CD4-positive, alpha-beta T cell treated with Interleukin-4 for 4 hours (primary cell): ENCODE results near the gene MAGEB16.

Experiments
- DNase-seq: peaks from one replicate; pipeline ENCODE4 v3.0.0-alpha.2; 2020

MAGEB16 gene

DNA sequence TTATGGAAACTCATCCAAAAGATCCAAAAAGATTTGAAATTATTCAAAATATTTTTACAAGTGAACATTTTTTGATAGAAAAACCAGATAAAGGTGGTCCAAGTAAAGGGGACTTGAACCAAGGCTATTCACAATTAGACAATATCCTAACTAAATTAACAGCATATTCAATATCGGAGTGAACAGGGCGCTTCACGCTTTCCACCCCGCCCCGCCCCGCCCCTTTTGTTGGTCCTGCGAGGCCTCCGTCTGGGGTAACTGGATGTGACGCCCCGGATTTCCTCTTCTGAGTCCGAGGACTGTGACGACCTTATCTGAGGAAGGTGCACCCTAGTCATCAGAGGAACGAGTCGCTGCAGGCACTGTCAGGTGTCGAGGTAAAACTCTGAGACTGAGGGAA is at the start of gene MAGEB16:
Gene MAGEB16, plus strand, starts transcription at position 301 of the 400 bp plus-strand sequence. CDS start 3,855 bp downstream, outside the sequence.
- no peak for DNase-seq

DNA sequence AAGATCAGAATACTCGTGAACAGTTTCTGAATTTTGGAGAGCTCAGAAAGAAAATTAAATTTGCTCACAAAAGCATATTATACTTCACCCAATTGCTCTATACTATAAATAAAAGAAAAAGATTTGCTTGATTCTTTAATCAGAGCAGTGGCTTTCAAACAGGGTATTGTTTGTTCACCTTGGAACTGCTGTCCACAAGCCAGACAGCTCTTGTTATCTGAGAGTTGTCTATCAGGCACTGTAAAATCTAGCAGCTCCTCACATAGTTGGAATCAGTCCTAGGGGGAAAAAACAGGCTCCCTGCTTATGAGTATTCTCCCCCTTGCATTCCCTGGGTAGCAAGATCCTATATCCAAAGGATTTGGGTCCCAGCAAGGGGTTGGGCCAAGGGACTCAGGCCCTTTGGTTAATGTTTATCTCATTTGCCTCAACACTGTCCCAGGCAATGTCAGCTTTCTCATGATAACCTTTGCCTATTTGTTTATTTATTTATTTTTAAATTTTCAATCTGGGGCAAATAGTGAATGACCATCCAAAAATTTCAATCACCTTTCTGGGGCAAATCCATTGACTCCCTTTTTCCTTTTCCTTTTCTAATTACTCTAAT is 24.1 kb upstream of the MAGEB16 start:
- no peak for DNase-seq

DNA sequence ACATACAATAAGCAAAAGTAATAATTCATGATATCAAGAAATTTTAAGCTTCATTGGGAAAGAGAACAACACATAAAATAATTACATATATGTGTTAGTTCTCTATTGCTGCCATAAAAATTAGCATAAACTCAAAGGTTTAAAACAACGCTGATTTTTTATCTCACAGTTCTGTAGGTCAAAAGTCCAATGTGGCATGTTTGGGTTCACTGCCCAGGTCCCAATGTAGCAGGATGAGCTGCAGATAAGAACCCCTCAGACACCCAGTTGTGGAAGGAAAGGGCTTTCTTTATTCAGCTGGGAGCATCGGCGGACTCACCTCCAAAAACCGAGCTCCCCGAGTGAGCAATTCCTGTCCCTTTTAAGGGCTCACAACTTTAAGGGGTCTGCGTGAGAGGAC is 13.1 kb upstream of the MAGEB16 start:
- no peak for DNase-seq

DNA sequence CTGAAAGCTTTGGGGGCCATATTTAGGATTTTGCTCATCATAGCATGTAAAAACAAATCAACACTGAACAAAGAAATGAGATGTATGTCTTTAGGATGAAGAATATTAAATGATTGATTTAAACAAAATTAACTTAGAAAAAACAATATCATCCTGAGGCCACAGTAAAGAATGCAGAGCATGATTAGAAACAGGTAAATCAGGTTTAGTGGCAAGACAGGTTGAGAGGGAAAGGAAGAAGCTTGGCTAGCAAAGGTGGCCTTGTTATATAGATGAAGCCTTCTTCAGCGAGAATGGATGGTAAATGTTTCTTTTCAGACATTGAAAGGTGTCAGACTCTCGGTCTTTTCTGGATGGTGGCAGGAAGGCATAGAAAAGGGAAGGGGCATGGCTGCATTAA is 11.9 kb upstream of the MAGEB16 start:
- DNase-seq = no peak

DNA sequence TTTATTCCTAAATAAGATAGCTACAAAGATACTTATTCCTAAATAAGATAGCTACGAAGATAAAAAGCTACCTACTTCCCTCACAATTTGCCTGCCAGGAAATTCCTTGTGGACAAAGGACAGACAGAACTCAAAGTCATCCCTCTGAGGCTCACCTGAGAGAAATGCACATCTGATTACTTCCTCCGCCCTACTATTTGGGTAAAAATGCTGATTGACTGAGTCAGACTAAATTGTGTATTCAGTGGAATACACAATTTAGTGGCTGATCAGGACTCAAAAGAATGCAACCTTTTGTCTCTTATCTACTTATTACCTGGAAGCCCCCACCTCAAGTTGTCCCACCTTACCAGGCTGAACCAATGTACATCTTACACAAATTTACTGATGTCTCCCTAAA is 10.3 kb upstream of the MAGEB16 start:
- no peak for DNase-seq

DNA sequence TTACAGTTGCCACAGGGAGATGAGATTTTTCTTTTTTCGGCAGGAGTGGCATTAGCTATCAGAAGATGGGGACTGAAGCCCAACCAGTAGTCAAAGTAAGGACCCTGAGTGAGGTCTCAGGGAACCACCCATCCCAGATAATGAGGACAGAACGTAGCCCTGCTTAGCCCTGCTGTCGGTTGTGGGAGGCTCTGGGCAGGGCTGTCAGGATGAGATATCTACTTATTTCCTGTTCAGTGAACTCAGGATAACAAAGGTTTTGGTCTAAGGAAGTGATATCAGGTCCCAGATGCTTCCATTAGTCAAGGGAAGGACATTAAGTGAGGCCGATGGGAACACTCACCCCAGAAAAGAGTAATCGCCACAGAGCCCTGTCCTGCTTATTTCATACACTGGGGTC is 2.3 kb downstream of the MAGEB16 start:
- DNase-seq = no peak

DNA sequence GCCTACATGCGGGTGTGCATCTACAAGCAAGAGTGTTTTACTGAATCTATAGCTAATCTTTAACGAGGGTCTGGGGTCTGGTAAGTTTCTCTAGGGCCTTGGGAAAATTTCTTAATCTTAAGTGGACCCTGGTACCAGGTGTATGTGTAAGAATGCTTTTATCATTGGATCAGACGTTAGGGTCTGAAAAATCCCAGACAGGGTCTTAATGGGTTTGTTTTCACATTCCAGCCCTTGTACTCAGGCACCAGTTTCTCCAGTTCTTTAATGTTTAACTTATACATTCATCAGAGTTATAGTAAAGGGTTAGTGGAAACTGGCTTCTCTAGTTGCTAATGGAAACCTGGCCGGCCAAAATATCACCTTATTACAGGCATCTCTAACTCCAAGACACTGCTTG is 11.6 kb downstream of the MAGEB16 start:
- no peak for DNase-seq

DNA sequence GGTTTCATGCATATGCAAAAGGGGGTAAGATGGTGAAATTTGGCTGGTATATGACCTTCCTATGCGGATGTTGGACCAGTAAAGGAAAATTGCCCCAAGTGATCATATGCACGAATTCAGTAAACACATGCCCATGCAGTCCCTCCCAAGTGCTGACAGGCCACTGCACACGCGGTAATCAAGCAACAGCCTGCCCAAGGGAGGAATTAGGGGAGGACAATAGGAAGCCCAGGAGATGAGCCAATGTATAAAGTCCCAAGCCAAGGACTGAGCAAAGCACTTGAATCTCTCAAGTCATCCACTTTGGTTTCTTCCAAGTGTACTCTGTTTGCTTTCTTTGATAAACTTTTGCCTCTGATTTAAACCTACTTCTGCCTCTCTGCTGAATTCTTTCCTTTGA is 21.1 kb downstream of the MAGEB16 start:
- DNase-seq = no peak

DNA sequence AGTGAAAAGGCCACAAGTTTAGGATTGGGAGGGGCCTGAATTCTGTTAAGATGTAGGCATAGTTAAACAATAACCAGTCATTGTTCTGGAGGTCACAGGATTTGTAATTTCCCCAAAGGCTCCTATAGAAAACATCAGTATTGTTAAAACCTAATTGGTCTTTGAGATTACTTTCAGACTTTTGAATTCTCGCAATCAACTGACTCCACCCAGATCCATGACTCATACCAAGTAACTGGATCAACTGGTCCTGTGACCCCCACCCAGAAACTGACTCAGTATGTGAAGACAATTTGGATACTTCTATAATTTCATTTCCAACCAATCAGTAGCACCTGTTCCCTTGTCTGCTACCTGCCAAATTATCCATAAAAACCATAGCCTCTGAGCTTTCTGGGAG is 28.4 kb downstream of the MAGEB16 start:
- no peak for DNase-seq

DNA sequence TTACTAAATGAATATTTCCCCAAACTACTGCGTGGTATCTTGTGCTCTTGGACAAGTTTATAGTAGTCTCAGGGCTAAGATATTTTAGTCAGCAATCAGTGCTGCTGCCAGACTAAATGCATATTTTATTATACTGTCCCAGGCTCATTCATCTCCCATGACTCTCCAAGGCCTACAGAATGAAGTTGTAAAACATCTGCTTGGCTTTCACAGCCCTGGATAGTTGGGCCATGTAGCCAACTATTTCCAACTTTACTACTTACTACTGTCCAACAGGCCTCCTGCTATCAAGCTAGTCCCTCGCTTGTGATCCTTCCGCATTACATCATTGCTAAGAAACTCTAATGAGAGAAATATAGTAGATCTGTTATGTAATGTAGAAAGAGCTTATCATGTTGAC is 31.4 kb downstream of the MAGEB16 start:
- no peak for DNase-seq

DNA sequence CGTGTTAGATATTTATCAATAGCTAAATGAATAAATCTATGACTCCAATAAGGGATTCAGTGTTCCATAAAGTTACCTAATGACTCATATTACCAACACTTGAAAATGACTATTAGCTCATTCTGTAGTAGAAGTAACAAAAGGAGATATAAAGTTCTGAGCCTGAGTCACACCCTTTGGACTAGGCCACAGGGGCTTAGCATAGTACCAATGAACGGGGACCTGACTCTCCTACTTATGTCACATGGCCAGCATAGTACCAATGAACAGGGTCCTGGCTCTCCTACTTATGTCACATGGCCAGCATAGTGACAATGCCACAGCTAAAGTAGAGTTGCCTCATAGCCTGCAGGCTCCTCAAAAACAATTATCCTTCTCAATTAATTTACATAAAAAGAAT is 43.7 kb downstream of the MAGEB16 start:
- DNase-seq = no peak

DNA sequence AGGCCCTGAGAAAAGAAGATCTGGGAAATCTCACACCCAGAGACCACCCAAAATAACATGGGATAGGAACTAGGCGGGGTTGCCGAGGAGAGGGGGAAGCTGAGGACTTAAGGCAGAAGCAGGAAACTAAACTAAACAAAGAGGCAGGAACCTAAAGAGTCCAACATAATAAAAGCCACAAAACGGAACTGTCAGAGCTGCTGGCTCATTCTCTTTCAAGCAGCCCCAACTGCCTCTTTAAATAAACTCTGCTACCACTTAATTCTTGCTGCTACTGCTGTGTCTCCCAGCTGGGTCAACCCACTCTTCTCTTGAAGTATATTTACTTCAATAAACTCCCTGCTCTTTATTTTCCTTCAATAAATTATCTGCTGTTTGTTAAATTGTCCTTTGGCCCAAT is 44.5 kb downstream of the MAGEB16 start:
- DNase-seq = no peak

DNA sequence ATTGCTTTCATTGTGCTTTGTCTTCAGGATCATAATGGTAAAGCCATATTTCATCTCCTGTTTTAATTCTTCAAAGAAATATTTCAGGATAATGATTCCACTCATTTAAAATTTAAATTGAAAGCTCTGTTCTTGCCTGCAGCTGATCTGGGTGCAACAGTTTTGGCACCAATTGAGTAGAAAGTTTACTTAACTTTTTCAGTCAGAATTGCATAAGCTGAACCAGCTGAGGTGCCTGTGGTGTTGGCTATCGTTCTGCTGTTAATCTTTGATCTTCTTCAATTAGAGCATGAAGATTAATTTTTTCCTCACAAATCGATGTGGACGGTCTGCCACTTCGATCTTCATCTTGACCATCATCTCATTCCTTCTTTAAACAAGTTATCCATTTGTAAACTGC is 49.6 kb downstream of the MAGEB16 start:
- DNase-seq = no peak
